Measurements from ENCODE around the gene STAT5A. TPM values are rescaled to one million over a fixed set of nuclear protein-coding genes. Genes with fewer than 3 reads are reported as not detected.
"Not testable (repeated sequence)": the region's sequence is repeated elsewhere in the genome, so short reads cannot be mapped to it uniquely, and the experiment has no call there.

Gene STAT5A
- total RNA-seq, 1 donor from 2014 or later: 140 TPM

DNA sequence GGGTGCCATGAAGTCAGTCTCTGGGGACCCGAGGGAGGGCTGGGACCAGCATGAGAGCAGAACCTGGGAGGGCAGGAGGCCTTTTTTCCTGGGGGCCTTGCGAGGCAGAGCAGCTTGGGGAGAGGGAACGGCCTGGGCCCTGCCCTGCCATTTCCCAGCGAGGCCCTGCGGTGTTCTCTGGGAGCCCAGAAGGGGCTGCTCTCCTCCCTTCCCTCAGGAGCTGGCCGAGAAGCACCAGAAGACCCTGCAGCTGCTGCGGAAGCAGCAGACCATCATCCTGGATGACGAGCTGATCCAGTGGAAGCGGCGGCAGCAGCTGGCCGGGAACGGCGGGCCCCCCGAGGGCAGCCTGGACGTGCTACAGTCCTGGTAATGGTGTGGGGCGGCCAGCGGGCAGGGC, 11.6 kb downstream of the STAT5A start:
- POLR2A ChIA-PET; H3K27me3 Mint-ChIP-seq; intact Hi-C loops (cut with micrococcal nuclease); ATAC-seq (ENCODE audit: low read depth); H3K4me3 Mint-ChIP-seq; H3K9me3 Mint-ChIP-seq; CTCF ChIA-PET; DNase-seq; H3K27ac Mint-ChIP-seq; H3K4me1 Mint-ChIP-seq: not testable (repeated sequence)
- peaks cover 82% of the 10 kb centered on the region for H3K36me3 Mint-ChIP-seq (ENCODE audit: low read depth)

DNA sequence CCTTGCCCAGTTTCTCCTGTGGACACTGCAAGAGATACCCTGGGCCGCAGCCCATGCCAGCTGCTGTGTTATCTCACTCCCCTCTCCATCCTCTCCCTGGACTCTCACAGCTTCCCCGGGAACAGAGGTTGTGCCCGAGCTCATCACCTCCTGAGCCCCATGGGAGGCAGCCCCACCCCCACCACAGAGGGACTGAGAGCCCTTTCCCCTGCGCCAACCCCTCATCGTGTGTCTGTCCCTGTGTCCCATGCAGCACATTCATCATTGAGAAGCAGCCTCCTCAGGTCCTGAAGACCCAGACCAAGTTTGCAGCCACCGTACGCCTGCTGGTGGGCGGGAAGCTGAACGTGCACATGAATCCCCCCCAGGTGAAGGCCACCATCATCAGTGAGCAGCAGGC, 12.7 kb downstream of the STAT5A start:
- DNase-seq: no peak
- Mint-ChIP-seq H3K27ac (no peak overlapping the region), H3K4me3 (no peak overlapping the region), H3K36me3 (ENCODE audit: low read depth) (peaks cover 76% of the 10 kb centered on the region), H3K4me1 (no peaks in the 10 kb centered on the region), H3K9me3 (no peaks in the 10 kb centered on the region), H3K27me3 (no peaks in the 10 kb centered on the region)
- POLR2A ChIA-PET: no interaction called here
- no peak for TF ChIP-seq CTCF (IDR thresholded peaks at IDR 0.05)
- no peak for ATAC-seq (ENCODE audit: low read depth)
- CTCF ChIA-PET: interaction anchor here (0.8 to 2.5 kb wide), 2 partner anchors 11 to 18 kb away, joined by 3 to 7 read pairs; no protein-coding TSS in a partner anchor
- intact Hi-C loops (cut with micrococcal nuclease): no loop called here

- DNase-seq (no peak), ATAC-seq (ENCODE audit: low read depth) (no peak)
- POLR2A ChIA-PET: interaction anchor here (0.9 to 1.6 kb wide), 3 partner anchors 8 to 102 kb away, joined by 3 to 5 read pairs (median 3); no protein-coding TSS in a partner anchor
- Mint-ChIP-seq H3K4me3 (no peak overlapping the region), H3K27me3 (no peaks in the 10 kb centered on the region), H3K36me3 (ENCODE audit: low read depth) (peaks cover 83% of the 10 kb centered on the region), H3K9me3 (no peaks in the 10 kb centered on the region), H3K4me1 (no peaks in the 10 kb centered on the region), H3K27ac (no peak overlapping the region)
- CTCF ChIA-PET: interaction anchor here (1.3 kb wide), 1 partner anchor 9 kb away, joined by 5 read pairs; no protein-coding TSS in a partner anchor
- TF ChIP-seq CTCF (IDR thresholded peaks at IDR 0.05): no peak
- intact Hi-C loops (cut with micrococcal nuclease): no loop called here
These were observed 15.4 kb downstream of the STAT5A start for GRCh38 chr17:42303694-42304093.

GRCh38 chr17:42304187-42305030, 16.1 kb downstream of the STAT5A start:
- intact Hi-C loops (cut with micrococcal nuclease): no loop called here
- Mint-ChIP-seq H3K27ac (no peak overlapping the region), H3K4me1 (no peaks in the 10 kb centered on the region), H3K36me3 (ENCODE audit: low read depth) (peaks cover 85% of the 10 kb centered on the region), H3K4me3 (no peak overlapping the region), H3K27me3 (no peaks in the 10 kb centered on the region), H3K9me3 (no peaks in the 10 kb centered on the region)
- ChIA-PET POLR2A (interaction anchor here (1.6 kb wide), 1 partner anchor 11 kb away, joined by 5 read pairs; no protein-coding TSS in a partner anchor), CTCF (interaction anchor here (1.3 kb wide), 1 partner anchor 8 kb away, joined by 5 read pairs; no protein-coding TSS in a partner anchor)
- no peak for DNase-seq
- no peak for ATAC-seq (ENCODE audit: low read depth)
- TF ChIP-seq CTCF (IDR thresholded peaks at IDR 0.05): no peak

- H3K36me3 Mint-ChIP-seq (ENCODE audit: low read depth): peaks cover 88% of the 10 kb centered on the region
- H3K9me3 Mint-ChIP-seq; CTCF ChIA-PET; DNase-seq; ATAC-seq (ENCODE audit: low read depth); H3K4me3 Mint-ChIP-seq; H3K27me3 Mint-ChIP-seq; POLR2A ChIA-PET; H3K4me1 Mint-ChIP-seq; intact Hi-C loops (cut with micrococcal nuclease); H3K27ac Mint-ChIP-seq: not testable (repeated sequence)
These were observed 16.7 kb downstream of the STAT5A start for GRCh38 chr17:42305031-42305330.

DNA sequence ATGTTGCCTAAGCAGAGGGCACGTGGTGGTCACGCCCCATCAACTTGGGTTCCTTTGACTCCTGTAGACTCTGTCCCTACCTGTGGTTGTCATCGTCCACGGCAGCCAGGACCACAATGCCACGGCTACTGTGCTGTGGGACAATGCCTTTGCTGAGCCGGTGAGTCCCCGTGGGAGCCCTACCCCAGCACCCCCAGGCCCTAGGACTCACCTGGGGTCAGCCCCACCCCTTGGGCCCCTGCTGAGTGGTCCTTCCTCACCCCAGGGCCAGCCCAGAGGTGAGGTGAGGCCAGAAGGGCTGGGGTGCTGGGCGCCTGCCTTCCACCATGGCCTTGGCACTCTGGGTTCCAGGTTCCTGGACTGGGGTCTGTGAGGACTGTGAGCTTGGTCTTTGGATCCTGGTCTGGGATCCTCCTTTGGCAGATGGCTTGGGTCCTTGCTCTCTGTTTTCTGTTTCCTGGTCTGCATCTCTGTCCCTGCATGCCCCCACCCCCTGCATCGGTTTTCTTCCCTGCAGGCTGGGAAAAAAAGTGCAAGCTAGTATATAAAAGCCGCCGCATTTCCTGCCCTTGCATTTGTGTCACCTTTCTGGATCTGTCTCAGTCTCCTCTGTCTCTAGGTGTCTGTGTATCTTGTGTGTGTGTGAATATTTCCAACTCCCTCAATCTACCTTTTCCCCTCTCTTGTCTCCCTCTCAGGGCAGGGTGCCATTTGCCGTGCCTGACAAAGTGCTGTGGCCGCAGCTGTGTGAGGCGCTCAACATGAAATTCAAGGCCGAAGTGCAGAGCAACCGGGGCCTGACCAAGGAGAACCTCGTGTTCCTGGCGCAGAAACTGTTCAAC, 17.5 kb downstream of the STAT5A start:
- H3K27me3 Mint-ChIP-seq: no peaks in the 10 kb centered on the region
- CTCF ChIA-PET: interaction anchor here (1.1 kb wide), 1 partner anchor 16 kb away, joined by 3 read pairs; no protein-coding TSS in a partner anchor

More for the DNA sequence above, 17.5 kb downstream of the STAT5A start:
- ATAC-seq (ENCODE audit: low read depth): no peak
- Mint-ChIP-seq H3K36me3 (ENCODE audit: low read depth) (peaks cover 93% of the 10 kb centered on the region), H3K9me3 (no peaks in the 10 kb centered on the region), H3K4me3 (no peak overlapping the region), H3K27ac (no peak overlapping the region), H3K4me1 (peaks cover 3% of the 10 kb centered on the region)
- POLR2A ChIA-PET: no interaction called here
- intact Hi-C loops (cut with micrococcal nuclease): no loop called here
- DNase-seq: no peak
- TF ChIP-seq CTCF (IDR thresholded peaks at IDR 0.05): no peak

Measured in activated B cell treated with CpG ODN at 0.5 μM for 24 hours (primary cell).